H9 (cell line): ENCODE measurements around the gene SFXN5. TPM values are rescaled to one million over a fixed set of nuclear protein-coding genes. Genes with fewer than 3 reads are reported as not detected.

Experiments
- DNase-seq: peaks from one replicate; pipeline ENCODE4 v3.0.0-alpha.2; 2017
- H2AFZ ChIP-seq: one replicate; pipeline ENCODE4 v1.6.1; 2013; ENCODE audit warnings: mild to moderate bottlenecking, low read length, control low read depth, moderate library complexity
- H2AK5ac ChIP-seq: 2 replicates; pipeline ENCODE4 v1.6.1; 2013; ENCODE audit warnings: low read length, control low read depth, mixed read lengths; ENCODE audit not compliant: insufficient read length
- H2BK120ac ChIP-seq: one replicate; pipeline ENCODE4 v1.6.1; 2013; ENCODE audit warnings: low read depth, mild to moderate bottlenecking, low read length, control low read depth, inconsistent platforms; ENCODE audit not compliant: poor library complexity, severe bottlenecking
- H2BK12ac ChIP-seq: 2 replicates; pipeline ENCODE4 v1.6.1; 2013; ENCODE audit warnings: low read length, control low read depth, mixed read lengths, low read depth; ENCODE audit not compliant: insufficient read length
- H2BK15ac ChIP-seq: 2 replicates; pipeline ENCODE4 v1.6.1; 2013; ENCODE audit warnings: low read depth, low read length, control low read depth
- H2BK20ac ChIP-seq: one replicate; pipeline ENCODE4 v1.6.1; 2013; ENCODE audit warnings: low read depth, mild to moderate bottlenecking, low read length, control low read depth, inconsistent platforms; ENCODE audit not compliant: poor library complexity, severe bottlenecking
- H2BK5ac ChIP-seq: 2 replicates; pipeline ENCODE4 v1.6.1; 2013; ENCODE audit warnings: low read length, control low read depth, mixed read lengths; ENCODE audit not compliant: insufficient read length
- H3K14ac ChIP-seq: 2 replicates; pipeline ENCODE4 v1.6.1; 2013; ENCODE audit warnings: low read length, control low read depth; ENCODE audit not compliant: insufficient read depth
- H3K18ac ChIP-seq: 2 replicates; pipeline ENCODE4 v1.6.1; 2013; ENCODE audit warnings: low read depth, mild to moderate bottlenecking, mixed read lengths, low read length, control low read depth; ENCODE audit not compliant: insufficient read length
- H3K23ac ChIP-seq: 2 replicates; pipeline ENCODE4 v1.6.1; 2013; ENCODE audit warnings: low read length, control low read depth, mixed read lengths, low read depth; ENCODE audit not compliant: insufficient read length
- H3K23me2 ChIP-seq: 2 replicates; pipeline ENCODE4 v1.6.1; 2013; ENCODE audit warnings: low read depth, mild to moderate bottlenecking, mixed read lengths, low read length, control low read depth; ENCODE audit not compliant: insufficient read length, poor library complexity, severe bottlenecking
- H3K27ac ChIP-seq: 2 replicates; pipeline ENCODE4 v1.5.1; 2013; ENCODE audit warnings: low read length, control low read depth, mixed read lengths, low read depth; ENCODE audit not compliant: insufficient read length
- H3K27me3 ChIP-seq: 2 replicates; pipeline ENCODE4 v1.6.1; 2013; ENCODE audit warnings: low read length, control low read depth, inconsistent platforms; ENCODE audit not compliant: insufficient read depth
- H3K4ac ChIP-seq: 2 replicates; pipeline ENCODE4 v1.6.1; 2013; ENCODE audit warnings: low read depth, mild to moderate bottlenecking, control low read depth, inconsistent platforms, low read length, moderate library complexity
- H3K4me1 ChIP-seq: 2 replicates; pipeline ENCODE4 v1.6.1; 2013; ENCODE audit warnings: low read length, control low read depth, inconsistent platforms; ENCODE audit not compliant: insufficient read depth
- H3K4me2 ChIP-seq: 2 replicates; pipeline ENCODE4 v1.6.1; 2013; ENCODE audit warnings: low read length, control low read depth, mixed read lengths; ENCODE audit not compliant: insufficient read length, insufficient read depth
- H3K56ac ChIP-seq: 2 replicates; pipeline ENCODE4 v1.6.1; 2013; ENCODE audit warnings: low read depth, mild to moderate bottlenecking, mixed read lengths, low read length, control low read depth; ENCODE audit not compliant: insufficient read length
- H3K79me1 ChIP-seq: 2 replicates; pipeline ENCODE4 v1.6.1; 2013; ENCODE audit warnings: low read depth, mild to moderate bottlenecking, moderate library complexity, low read length, control low read depth, inconsistent platforms; ENCODE audit not compliant: insufficient read depth, poor library complexity, severe bottlenecking
- H3K79me2 ChIP-seq: 2 replicates; pipeline ENCODE4 v1.6.1; 2013; ENCODE audit warnings: low read length, control low read depth, inconsistent platforms; ENCODE audit not compliant: insufficient read depth
- H3K9ac ChIP-seq: 2 replicates; pipeline ENCODE4 v1.6.1; 2013; ENCODE audit warnings: low read length, control low read depth, mixed read lengths; ENCODE audit not compliant: insufficient read length; ENCODE audit errors: extremely low read depth
- H3K9me3 ChIP-seq: one replicate; pipeline ENCODE4 v1.6.1; 2013; ENCODE audit warnings: low read depth, low read length, inconsistent platforms; ENCODE audit not compliant: control insufficient read depth
- H3T11ph ChIP-seq: one replicate; pipeline ENCODE4 v1.6.1; 2013; ENCODE audit warnings: mild to moderate bottlenecking, low read length, control low read depth, inconsistent platforms
- H4K20me1 ChIP-seq: one replicate; pipeline ENCODE4 v1.6.1; 2013; ENCODE audit not compliant: control insufficient read depth, insufficient read length, insufficient read depth
- H4K5ac ChIP-seq: 2 replicates; pipeline ENCODE4 v1.6.1; 2013; ENCODE audit warnings: low read depth, mild to moderate bottlenecking, mixed read lengths, low read length, control low read depth; ENCODE audit not compliant: insufficient read length
- H4K8ac ChIP-seq: replicated peaks from 2 replicates; pipeline ENCODE4 v1.6.1; 2013; ENCODE audit warnings: low read length, control low read depth, mixed read lengths, low read depth; ENCODE audit not compliant: insufficient read length
- H4K91ac ChIP-seq: 2 replicates; pipeline ENCODE4 v1.6.1; 2013; ENCODE audit warnings: low read depth, mild to moderate bottlenecking, moderate library complexity, mixed read lengths, low read length, control low read depth; ENCODE audit not compliant: insufficient read length
- H3K27ac Mint-ChIP-seq, 3 experiments: 2 replicates in 2 of 3; 3 replicates in 1 of 3; pipeline ENCODE4 v1.8.0; 2020 to 2021; ENCODE audit warnings: mixed read lengths in 3 of 3, mild to moderate bottlenecking in 1 of 3, moderate library complexity in 1 of 3
- H3K27me3 Mint-ChIP-seq: 2 replicates; pipeline ENCODE4 v1.8.0; 2021; ENCODE audit warnings: low read depth, mild to moderate bottlenecking, moderate library complexity, mixed read lengths
- H3K36me3 Mint-ChIP-seq, 3 experiments: 2 replicates in 2 of 3; 3 replicates in 1 of 3; pipeline ENCODE4 v1.8.0; 2020 to 2021; ENCODE audit warnings: low read depth in 3 of 3, mixed read lengths in 3 of 3; ENCODE audit not compliant: insufficient read depth in 1 of 3
- H3K4me1 Mint-ChIP-seq, 2 experiments: 2 replicates each; pipeline ENCODE4 v1.8.0; 2020; ENCODE audit warnings: mixed read lengths in 2 of 2
- H3K4me3 Mint-ChIP-seq, 2 experiments: 2 replicates in 1 of 2; 3 replicates in 1 of 2; pipeline ENCODE4 v1.8.0; 2020 to 2021; ENCODE audit warnings: mild to moderate bottlenecking in 2 of 2, mixed read lengths in 2 of 2, moderate library complexity in 1 of 2
- H3K9me3 Mint-ChIP-seq, 2 experiments: 2 replicates in 1 of 2; 3 replicates in 1 of 2; pipeline ENCODE4 v1.8.0; 2020; ENCODE audit warnings: mild to moderate bottlenecking in 2 of 2, mixed read lengths in 2 of 2, moderate library complexity in 1 of 2
- CTCF ChIP-seq: fragments of 200-600 bp; sonication (generic); conservative IDR thresholded peaks from 3 replicates; pipeline ENCODE4 v1.8.0; 2021; ENCODE audit warnings: antibody characterized with exemption, mild to moderate bottlenecking
- WGBS: extraction: QIAGEN DNeasy Blood & Tissue Kit; methylation state at CpG from one replicate; pipeline ENCODE4 v1.1.7; 2013; ENCODE audit warnings: missing lambda C conversion rate, low lambda C conversion rate, mixed read lengths; ENCODE audit not compliant: insufficient read length; ENCODE audit errors: extremely low coverage; 5-methylcytosine and 5-hydroxymethylcytosine counted together
- total RNA-seq: library from RNA; stranded (reverse); gene quantifications from 2 replicates; pipeline ENCODE4 v1.2.1, GENCODE V29; 2021

SFXN5 gene
- total RNA-seq, 1 experiment from 2014 or later, result 30.9 TPM

GRCh38 chr2:73069855-73070642, 1.5 kb downstream of the SFXN5 start:
- Histone ChIP-seq H2BK15ac (no peak overlapping the region), H3K4ac (no peak overlapping the region), H3K23me2 (peaks cover 7% of the 10 kb centered on the region), H4K8ac (no peak overlapping the region), H3K79me2 (peaks cover 7% of the 10 kb centered on the region; the same call in 1 of the 2 replicates), H4K5ac (no peak overlapping the region), H2BK12ac (no peak overlapping the region), H2AFZ (no peak overlapping the region), H4K20me1 (peaks cover 2% of the 10 kb centered on the region), H3T11ph (no peak overlapping the region), H3K27me3 (no peaks in the 10 kb centered on the region), H3K79me1 (peaks cover 6% of the 10 kb centered on the region), H2BK120ac (no peak overlapping the region), H3K9ac (peak overlapping the region; percentile 5), H3K23ac (no peak overlapping the region), H3K4me1 (peaks cover 4% of the 10 kb centered on the region; the same call in 1 of the 2 replicates), H2AK5ac (no peak overlapping the region), H2BK5ac (no peak overlapping the region), H2BK20ac (no peak overlapping the region), H3K56ac (no peak overlapping the region), H4K91ac (no peak overlapping the region), H3K9me3 (no peaks in the 10 kb centered on the region), H3K14ac (no peak overlapping the region), H3K27ac (no peak overlapping the region), H3K18ac (no peak overlapping the region), H3K4me2 (peak overlapping the region; percentile 70)
- peaks cover 0 to 14% (median 5%) of the 10 kb centered on the region in 3 experiments; a peak in 4 of 7 replicates for H3K36me3 Mint-ChIP-seq
- peak overlapping the region in 1 of 3 experiments; percentile 82; a peak in 3 of 7 replicates for H3K27ac Mint-ChIP-seq
- H3K27me3 Mint-ChIP-seq, result peaks cover 6% of the 10 kb centered on the region
- no peaks in the 10 kb centered on the region for H3K9me3 Mint-ChIP-seq
- DNase-seq, result no peak
- no peak for TF ChIP-seq CTCF
- peak overlapping the region; percentile 88 to 92 for H3K4me3 Mint-ChIP-seq
- peaks cover 27 to 33% of the 10 kb centered on the region in 2 experiments for H3K4me1 Mint-ChIP-seq
- WGBS, result no CpG with 5 or more reads among the region's 29 CpGs
